Trophoblast cell (in vitro differentiated cells and primary cell): ENCODE measurements around the gene PDE8A.
A peak's percentile ranks its signal among the peaks of the same experiment; 100 is the strongest.

Experiments
- DNase-seq, 2 donors: peaks; one replicate each; pipeline ENCODE4 v3.0.0-alpha.2; 2016
- H2AFZ ChIP-seq: 2 replicates; pipeline ENCODE4 v1.6.1; 2013; ENCODE audit warnings: low read length, moderate library complexity, mild to moderate bottlenecking; ENCODE audit not compliant: insufficient read depth, poor library complexity
- H2AK5ac ChIP-seq: 2 replicates; pipeline ENCODE4 v1.6.1; 2013; ENCODE audit warnings: mild to moderate bottlenecking, low read length
- H2BK120ac ChIP-seq: 2 replicates; pipeline ENCODE4 v1.6.1; 2013; ENCODE audit warnings: low read length, mild to moderate bottlenecking, moderate library complexity; ENCODE audit not compliant: insufficient read depth, poor library complexity
- H2BK12ac ChIP-seq: 2 replicates; pipeline ENCODE4 v1.6.1; 2013; ENCODE audit warnings: mild to moderate bottlenecking, low read length, moderate library complexity
- H2BK5ac ChIP-seq: 2 replicates; pipeline ENCODE4 v1.6.1; 2013; ENCODE audit warnings: low read length, low read depth, moderate library complexity, mild to moderate bottlenecking; ENCODE audit not compliant: poor library complexity
- H3K14ac ChIP-seq: 2 replicates; pipeline ENCODE4 v1.6.1; 2013; ENCODE audit warnings: mild to moderate bottlenecking, low read length
- H3K18ac ChIP-seq: 2 replicates; pipeline ENCODE4 v1.6.1; 2013; ENCODE audit warnings: mild to moderate bottlenecking, low read length
- H3K23ac ChIP-seq: 2 replicates; pipeline ENCODE4 v1.6.1; 2013; ENCODE audit warnings: low read length
- H3K27ac ChIP-seq: 2 replicates; pipeline ENCODE4 v1.5.1; 2013; ENCODE audit warnings: low read depth, mild to moderate bottlenecking, inconsistent platforms, low read length, moderate library complexity
- H3K27me3 ChIP-seq: 2 replicates; pipeline ENCODE4 v1.6.1; 2013; ENCODE audit warnings: inconsistent platforms, mild to moderate bottlenecking, low read length, moderate library complexity; ENCODE audit not compliant: insufficient read depth
- H3K36me3 ChIP-seq, 2 experiments: 1 replicate in 1 of 2; 2 replicates in 1 of 2; pipeline ENCODE4 v1.6.1; 2013; ENCODE audit warnings: low read length in 2 of 2, mild to moderate bottlenecking in 2 of 2, moderate library complexity in 1 of 2; ENCODE audit not compliant: insufficient read depth in 2 of 2, control insufficient read depth in 1 of 2
- H3K4ac ChIP-seq: 2 replicates; pipeline ENCODE4 v1.6.1; 2013; ENCODE audit warnings: low read depth, mild to moderate bottlenecking, low read length, moderate library complexity
- H3K4me1 ChIP-seq, 2 experiments: 1 replicate in 1 of 2; 2 replicates in 1 of 2; pipeline ENCODE4 v1.6.1; 2013; ENCODE audit warnings: low read length in 2 of 2, mild to moderate bottlenecking in 2 of 2, moderate library complexity in 1 of 2; ENCODE audit not compliant: insufficient read depth in 2 of 2, control insufficient read depth in 1 of 2
- H3K4me2 ChIP-seq: 2 replicates; pipeline ENCODE4 v1.6.1; 2013; ENCODE audit warnings: inconsistent platforms, mild to moderate bottlenecking, low read length, moderate library complexity
- H3K4me3 ChIP-seq: 2 replicates; pipeline ENCODE4 v1.5.1; 2013; ENCODE audit warnings: mild to moderate bottlenecking, low read depth, low read length, inconsistent platforms
- H3K79me1 ChIP-seq: one replicate; pipeline ENCODE4 v1.6.1; 2013; ENCODE audit warnings: low read length
- H3K79me2 ChIP-seq: 2 replicates; pipeline ENCODE4 v1.6.1; 2013; ENCODE audit warnings: low read length, mild to moderate bottlenecking; ENCODE audit not compliant: control insufficient read depth, insufficient read depth, poor library complexity
- H3K9ac ChIP-seq: 2 replicates; pipeline ENCODE4 v1.6.1; 2013; ENCODE audit warnings: mild to moderate bottlenecking, low read length
- H3K9me3 ChIP-seq: 2 replicates; pipeline ENCODE4 v1.6.1; 2013; ENCODE audit warnings: low read depth, mild to moderate bottlenecking, control low read depth, inconsistent platforms, low read length; ENCODE audit not compliant: insufficient read depth
- H4K12ac ChIP-seq: 2 replicates; pipeline ENCODE4 v1.6.1; 2013; ENCODE audit warnings: low read depth, mild to moderate bottlenecking, low read length, moderate library complexity
- H4K8ac ChIP-seq: 2 replicates; pipeline ENCODE4 v1.6.1; 2013; ENCODE audit warnings: low read depth, mild to moderate bottlenecking, low read length, moderate library complexity
- H4K91ac ChIP-seq: one replicate; pipeline ENCODE4 v1.6.1; 2013; ENCODE audit warnings: low read depth, mild to moderate bottlenecking, low read length, moderate library complexity
- WGBS: extraction: QIAGEN DNeasy Blood & Tissue Kit; methylation state at CpG from one replicate; pipeline ENCODE4 v1.1.7; 2013; ENCODE audit warnings: missing lambda C conversion rate; ENCODE audit not compliant: insufficient read length, insufficient coverage; ENCODE audit errors: extremely low coverage; 5-methylcytosine and 5-hydroxymethylcytosine counted together

Gene PDE8A

DNA sequence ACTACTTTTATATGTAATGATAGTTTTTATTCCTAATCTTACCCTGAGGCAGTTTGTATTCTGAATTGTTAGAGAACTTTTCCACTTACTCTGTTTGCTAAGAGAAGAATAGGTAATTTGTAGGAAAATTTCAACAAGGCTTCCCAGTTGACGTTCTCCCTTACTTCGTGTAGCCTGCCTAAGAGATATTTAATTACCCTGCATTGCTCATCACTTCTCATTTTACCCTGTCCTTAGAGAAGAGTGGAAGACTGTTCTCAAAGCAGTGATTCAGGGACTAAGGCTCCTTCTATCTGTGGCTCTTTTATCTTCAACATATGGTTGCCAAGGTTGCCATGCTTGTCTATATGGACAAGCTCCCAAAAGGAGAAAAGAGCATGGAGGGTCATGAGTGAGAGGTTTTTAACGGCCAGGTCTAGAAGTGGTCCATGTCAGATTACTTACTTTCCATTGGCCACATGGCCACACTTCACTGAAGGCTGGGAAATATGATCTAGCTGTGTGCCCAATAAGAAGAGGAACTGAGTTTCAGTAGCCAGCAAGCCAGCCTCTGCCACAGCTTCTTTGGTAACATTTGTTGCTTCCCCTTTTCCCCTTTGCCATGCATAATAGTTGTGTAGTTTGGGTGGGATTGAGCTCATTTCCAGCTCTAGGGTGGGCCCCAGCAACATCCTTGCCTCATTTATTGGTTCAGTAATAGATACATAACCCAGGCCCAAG lies 22.1 kb downstream of the PDE8A start:
- Histone ChIP-seq H3K36me3 (no peaks in the 10 kb centered on the region), H4K8ac (no peak overlapping the region), H4K12ac (no peak overlapping the region), H3K27ac (no peak overlapping the region), H3K79me2 (no peaks in the 10 kb centered on the region), H3K27me3 (no peaks in the 10 kb centered on the region), H3K14ac (no peak overlapping the region), H3K4ac (no peak overlapping the region), H3K9ac (no peak overlapping the region), H3K4me3 (no peak overlapping the region), H2AK5ac (no peak overlapping the region), H2BK120ac (no peak overlapping the region), H3K4me1 (peaks cover 6 to 8% of the 10 kb centered on the region in 2 experiments), H2BK12ac (no peak overlapping the region), H3K18ac (no peak overlapping the region), H2BK5ac (no peak overlapping the region), H3K79me1 (no peaks in the 10 kb centered on the region), H3K4me2 (no peak overlapping the region), H3K23ac (no peak overlapping the region), H2AFZ (no peak overlapping the region), H4K91ac (no peak overlapping the region), H3K9me3 (no peaks in the 10 kb centered on the region)
- no peak for DNase-seq
- WGBS = no CpG with 5 or more reads among the region's 3 CpGs

DNA sequence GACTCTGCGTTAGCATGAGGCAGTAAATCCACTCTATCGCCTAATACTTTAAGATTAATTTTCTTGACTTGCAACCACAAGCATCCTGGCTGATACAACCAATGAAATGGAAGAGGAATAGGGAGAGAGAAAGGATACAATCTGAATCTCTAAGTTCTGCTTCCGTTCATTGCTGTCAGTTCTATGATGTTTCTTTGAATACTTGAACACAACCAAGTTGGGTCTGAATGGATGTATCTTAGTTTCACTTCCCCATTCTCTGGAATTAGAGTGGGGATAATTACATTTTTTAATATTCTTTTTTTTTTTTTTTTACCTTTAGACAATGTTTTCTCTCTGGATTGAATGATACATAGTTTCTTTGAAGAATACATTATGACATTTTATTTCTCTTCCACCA lies 22.9 kb downstream of the PDE8A start:
- no peak overlapping the region for H2AFZ ChIP-seq
- no peak overlapping the region for H3K23ac ChIP-seq
- no peak for DNase-seq
- no peak overlapping the region for H2BK5ac ChIP-seq
- H3K27me3 ChIP-seq = no peaks in the 10 kb centered on the region
- no peak overlapping the region for H4K8ac ChIP-seq
- H3K79me2 ChIP-seq = no peaks in the 10 kb centered on the region
- H3K4me3 ChIP-seq = no peak overlapping the region
- no peak overlapping the region for H4K12ac ChIP-seq
- no peak overlapping the region for H4K91ac ChIP-seq
- H3K36me3 ChIP-seq = no peaks in the 10 kb centered on the region
- H3K9me3 ChIP-seq = no peaks in the 10 kb centered on the region
- no peak overlapping the region for H2BK120ac ChIP-seq
- no peak overlapping the region for H3K9ac ChIP-seq
- H3K14ac ChIP-seq = no peak overlapping the region
- H3K4me1 ChIP-seq = peaks cover 4% of the 10 kb centered on the region in 2 experiments
- no peak overlapping the region for H3K18ac ChIP-seq
- H3K27ac ChIP-seq = no peak overlapping the region
- no peak overlapping the region for H3K4ac ChIP-seq
- H2BK12ac ChIP-seq = no peak overlapping the region
- H3K4me2 ChIP-seq = no peak overlapping the region
- no peak overlapping the region for H2AK5ac ChIP-seq
- no peaks in the 10 kb centered on the region for H3K79me1 ChIP-seq
- no CpG with 5 or more reads among the region's 3 CpGs for WGBS

DNA sequence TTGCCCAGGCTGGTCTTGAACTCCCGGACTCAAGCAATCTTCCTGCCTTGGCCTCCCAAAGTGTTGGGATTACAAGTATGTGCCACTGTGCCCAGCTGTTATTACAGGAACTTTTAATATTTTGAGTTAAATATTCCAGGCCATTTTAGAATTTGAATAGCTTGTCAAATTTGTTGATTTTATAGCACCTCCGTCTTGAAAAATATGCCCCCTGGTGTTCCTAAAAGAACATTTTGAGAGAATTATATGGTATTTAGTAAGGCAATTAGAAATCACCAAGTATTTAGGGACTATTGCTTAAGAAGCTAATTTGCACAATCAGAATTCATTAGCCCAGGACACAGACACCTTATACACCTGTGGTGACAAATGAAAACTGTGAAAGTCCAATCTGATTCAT lies 23.7 kb downstream of the PDE8A start:
- H3K36me3 ChIP-seq = no peaks in the 10 kb centered on the region
- no peak overlapping the region for H4K91ac ChIP-seq
- no peak overlapping the region for H2BK120ac ChIP-seq
- no peak overlapping the region for H3K4me3 ChIP-seq
- no peaks in the 10 kb centered on the region for H3K27me3 ChIP-seq
- no peak overlapping the region for H2BK12ac ChIP-seq
- H3K79me1 ChIP-seq = no peaks in the 10 kb centered on the region
- H3K18ac ChIP-seq = no peak overlapping the region
- no peak overlapping the region for H3K9ac ChIP-seq
- H4K12ac ChIP-seq = no peak overlapping the region
- H3K4me1 ChIP-seq = peaks cover 4% of the 10 kb centered on the region in 2 experiments
- no peaks in the 10 kb centered on the region for H3K79me2 ChIP-seq
- no peak overlapping the region for H4K8ac ChIP-seq
- no peak overlapping the region for H3K4me2 ChIP-seq
- H2AFZ ChIP-seq = no peak overlapping the region
- no peak for DNase-seq
- no peak overlapping the region for H3K4ac ChIP-seq
- no peak overlapping the region for H2BK5ac ChIP-seq
- no peaks in the 10 kb centered on the region for H3K9me3 ChIP-seq
- H3K23ac ChIP-seq = no peak overlapping the region
- H3K14ac ChIP-seq = no peak overlapping the region
- WGBS = no CpG with 5 or more reads among the region's 2 CpGs
- no peak overlapping the region for H3K27ac ChIP-seq
- H2AK5ac ChIP-seq = no peak overlapping the region

DNA sequence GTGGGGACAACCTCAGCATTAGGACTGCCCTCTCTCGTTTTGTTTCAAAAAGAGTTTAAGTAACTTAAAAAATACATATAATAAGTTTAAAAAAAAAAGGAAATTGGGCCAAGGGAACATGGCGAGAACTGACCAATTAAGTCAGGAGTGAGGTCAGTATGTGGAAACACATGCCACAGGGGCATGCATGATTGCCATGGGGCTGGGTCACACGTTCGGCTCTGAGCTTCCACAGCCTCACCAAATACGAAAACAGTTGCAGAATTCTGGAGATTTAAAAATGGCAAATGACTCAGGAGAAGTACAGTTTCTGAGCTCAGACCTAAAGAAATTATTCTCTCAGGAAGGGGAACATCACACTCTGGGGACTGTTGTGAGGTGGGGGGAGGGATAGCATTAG lies 24.1 kb downstream of the PDE8A start:
- peak in 1 of 2 donors; percentile 32 for DNase-seq
- Histone ChIP-seq H4K91ac (no peak overlapping the region), H2AFZ (no peak overlapping the region), H3K4me2 (no peak overlapping the region), H3K14ac (no peak overlapping the region), H3K27me3 (no peaks in the 10 kb centered on the region), H3K4ac (no peak overlapping the region), H4K8ac (no peak overlapping the region), H3K4me3 (no peak overlapping the region), H4K12ac (no peak overlapping the region), H3K36me3 (no peaks in the 10 kb centered on the region), H3K23ac (no peak overlapping the region), H3K9me3 (no peaks in the 10 kb centered on the region), H3K9ac (no peak overlapping the region), H2BK120ac (no peak overlapping the region), H3K18ac (no peak overlapping the region), H2AK5ac (no peak overlapping the region), H2BK12ac (no peak overlapping the region), H3K79me1 (no peaks in the 10 kb centered on the region), H3K27ac (no peak overlapping the region), H3K4me1 (peaks cover 4% of the 10 kb centered on the region in 2 experiments), H2BK5ac (no peak overlapping the region), H3K79me2 (no peaks in the 10 kb centered on the region)
- no CpG with 5 or more reads among the region's 5 CpGs for WGBS
